ENCODE results near the gene PRICKLE2.

The PRICKLE2 gene

GRCh38 chr3:64152676-64153466 is 72.4 kb downstream of the PRICKLE2 start:
- DNase-seq, result no peak

- no peak for DNase-seq
Observed at GRCh38 chr3:64152086-64152485, 73.2 kb downstream of the PRICKLE2 start.

GRCh38 chr3:64151342-64151871 is 73.9 kb downstream of the PRICKLE2 start:
- DNase-seq, result no peak

- no peak for DNase-seq
Observed at GRCh38 chr3:64150623-64151207, 74.6 kb downstream of the PRICKLE2 start.

- DNase-seq, result no peak
Observed at GRCh38 chr3:64149886-64150285, 75.4 kb downstream of the PRICKLE2 start.

- DNase-seq, result no peak
Observed at GRCh38 chr3:64148955-64149653, 76.2 kb downstream of the PRICKLE2 start.

- DNase-seq, result no peak
Observed at GRCh38 chr3:64147211-64147610, 78.1 kb downstream of the PRICKLE2 start.

GRCh38 chr3:64145438-64145837 is 79.8 kb downstream of the PRICKLE2 start:
- no peak for DNase-seq

GRCh38 chr3:64144241-64144900 is 80.9 kb downstream of the PRICKLE2 start:
- DNase-seq, result no peak

- DNase-seq, result no peak
Observed at GRCh38 chr3:64143409-64144130, 81.7 kb downstream of the PRICKLE2 start.

GRCh38 chr3:64141476-64141875 is 83.8 kb downstream of the PRICKLE2 start:
- no peak for DNase-seq

GRCh38 chr3:64140651-64141050 is 84.6 kb downstream of the PRICKLE2 start:
- no peak for DNase-seq

- DNase-seq, result no peak
Observed at GRCh38 chr3:64138656-64139375, 86.5 kb downstream of the PRICKLE2 start.

- DNase-seq, result no peak
Observed at GRCh38 chr3:64138046-64138445, 87.2 kb downstream of the PRICKLE2 start.

- no peak for DNase-seq
Observed at GRCh38 chr3:64134882-64135281, 90.4 kb downstream of the PRICKLE2 start.

GRCh38 chr3:64133987-64134386 is 91.3 kb downstream of the PRICKLE2 start:
- DNase-seq, result no peak

- DNase-seq, result no peak
Observed at GRCh38 chr3:64133272-64133671, 92.0 kb downstream of the PRICKLE2 start.

- DNase-seq, result no peak
Observed at GRCh38 chr3:64131725-64132469, 93.4 kb downstream of the PRICKLE2 start.

GRCh38 chr3:64130436-64130835 is 94.8 kb downstream of the PRICKLE2 start:
- no peak for DNase-seq

GRCh38 chr3:64129581-64129980 is 95.7 kb downstream of the PRICKLE2 start:
- no peak for DNase-seq

- DNase-seq, result no peak
Observed at GRCh38 chr3:64129106-64129505, 96.2 kb downstream of the PRICKLE2 start.
